Measurements from ENCODE around the gene TLX1. TPM values are rescaled to one million over a fixed set of nuclear protein-coding genes. Genes with fewer than 3 reads are reported as not detected.

TLX1 gene
- total and polyA plus RNA-seq, 4 donors, result not detected

- Histone ChIP-seq H3K27me3 (ENCODE audit: control insufficient read depth in 3 of 3, insufficient read depth in 3 of 3, low read length in 2 of 3) (peaks cover 3 to 92% (median 88%) of the 10 kb centered on the region in 3 donors), H3K9ac (ENCODE audit: insufficient read depth in 1 of 2, low read length in 2 of 2) (no peak overlapping the region), H3K4me1 (ENCODE audit: control insufficient read depth in 5 of 5, insufficient read depth in 5 of 5, low read length in 5 of 5) (peaks cover 0 to 19% (median 6%) of the 10 kb centered on the region in 5 donors), H3K36me3 (ENCODE audit: control insufficient read depth in 4 of 4, insufficient read depth in 4 of 4, low read length in 4 of 4) (no peaks in the 10 kb centered on the region), H3K9me3 (ENCODE audit: control insufficient read depth in 4 of 4, insufficient read depth in 3 of 4, low read length in 3 of 4) (peaks cover 0 to 2% (median 0%) of the 10 kb centered on the region in 4 donors), H3K4me3 (no peak overlapping the region), H3K27ac (ENCODE audit: low read depth in 1 of 2, low read length in 1 of 2) (no peak overlapping the region)
- 21% methylated on average over 14 of the region's 14 CpGs for WGBS, 2 donors
- no peak for TF ChIP-seq CTCF (IDR thresholded peaks at IDR 0.05; ENCODE audit: control extremely low read depth, extremely low read depth)
- no peak for DNase-seq
- ATAC-seq (ENCODE audit: insufficient read depth, low FRiP score), result no peak
Measured at GRCh38 chr10:101126684-101127628, 4.1 kb upstream of the TLX1 start.

GRCh38 chr10:101130141-101130540 is 959 bp upstream of the TLX1 start:
- ATAC-seq (ENCODE audit: insufficient read depth, low FRiP score) (no peak), DNase-seq (no peak)
- H3K36me3 ChIP-seq (ENCODE audit: control insufficient read depth in 4 of 4, insufficient read depth in 4 of 4, low read length in 4 of 4), result no peaks in the 10 kb centered on the region
- 32 to 42% methylated on average over 5 of the region's 5 CpGs for WGBS, 2 donors
- peaks cover 14 to 92% (median 88%) of the 10 kb centered on the region in 3 donors for H3K27me3 ChIP-seq (ENCODE audit: control insufficient read depth in 3 of 3, insufficient read depth in 3 of 3, low read length in 2 of 3)
- H3K27ac ChIP-seq (ENCODE audit: low read depth in 1 of 2, low read length in 1 of 2), result no peak overlapping the region
- peaks cover 0 to 5% (median 0%) of the 10 kb centered on the region in 4 donors for H3K9me3 ChIP-seq (ENCODE audit: control insufficient read depth in 4 of 4, insufficient read depth in 3 of 4, low read length in 3 of 4)
- H3K9ac ChIP-seq (ENCODE audit: insufficient read depth in 1 of 2, low read length in 2 of 2), result no peak overlapping the region
- H3K4me1 ChIP-seq (ENCODE audit: control insufficient read depth in 5 of 5, insufficient read depth in 5 of 5, low read length in 5 of 5), result peaks cover 0 to 28% (median 8%) of the 10 kb centered on the region in 5 donors
- H3K4me3 ChIP-seq, result no peak overlapping the region
- no peak for TF ChIP-seq CTCF (IDR thresholded peaks at IDR 0.05; ENCODE audit: control extremely low read depth, extremely low read depth)

GRCh38 chr10:101131962-101132635 is 999 bp downstream of the TLX1 start:
- H3K9ac ChIP-seq (ENCODE audit: insufficient read depth in 1 of 2, low read length in 2 of 2), result no peak overlapping the region
- no peak for DNase-seq
- H3K9me3 ChIP-seq (ENCODE audit: control insufficient read depth in 4 of 4, insufficient read depth in 3 of 4, low read length in 3 of 4), result peaks cover 0 to 5% (median 0%) of the 10 kb centered on the region in 4 donors
- peaks cover 0 to 32% (median 10%) of the 10 kb centered on the region in 5 donors for H3K4me1 ChIP-seq (ENCODE audit: control insufficient read depth in 5 of 5, insufficient read depth in 5 of 5, low read length in 5 of 5)
- H3K4me3 ChIP-seq, result no peak overlapping the region
- no peak overlapping the region for H3K27ac ChIP-seq (ENCODE audit: low read depth in 1 of 2, low read length in 1 of 2)
- H3K27me3 ChIP-seq (ENCODE audit: control insufficient read depth in 3 of 3, insufficient read depth in 3 of 3, low read length in 2 of 3), result peaks cover 17 to 92% (median 90%) of the 10 kb centered on the region in 3 donors
- no peak for TF ChIP-seq CTCF (IDR thresholded peaks at IDR 0.05; ENCODE audit: control extremely low read depth, extremely low read depth)
- H3K36me3 ChIP-seq (ENCODE audit: control insufficient read depth in 4 of 4, insufficient read depth in 4 of 4, low read length in 4 of 4), result no peaks in the 10 kb centered on the region
- no peak for ATAC-seq (ENCODE audit: insufficient read depth, low FRiP score)
- 4 to 5% methylated on average over 39 of the region's 39 CpGs for WGBS, 2 donors
